IPS-18a (cell line): ENCODE data around the gene EXTL1.

Source experiments
- H3K27ac ChIP-seq: one replicate; pipeline ENCODE4 v1.5.1; 2013; ENCODE audit warnings: low read length
- H3K27me3 ChIP-seq: one replicate; pipeline ENCODE4 v1.6.1; 2013; ENCODE audit warnings: mild to moderate bottlenecking, low read length; ENCODE audit not compliant: control insufficient read depth, insufficient read depth
- H3K36me3 ChIP-seq: one replicate; pipeline ENCODE4 v1.6.1; 2013; ENCODE audit warnings: low read depth, low read length; ENCODE audit not compliant: control insufficient read depth
- H3K4me1 ChIP-seq: one replicate; pipeline ENCODE4 v1.6.1; 2013; ENCODE audit warnings: low read depth, low read length; ENCODE audit not compliant: control insufficient read depth
- H3K4me3 ChIP-seq: one replicate; pipeline ENCODE4 v1.5.1; 2013; ENCODE audit warnings: low read length
- H3K9ac ChIP-seq: one replicate; pipeline ENCODE4 v1.6.1; 2013; ENCODE audit warnings: mild to moderate bottlenecking, low read length, moderate library complexity
- H3K9me3 ChIP-seq: one replicate; pipeline ENCODE4 v1.6.1; 2013; ENCODE audit warnings: low read depth, low read length; ENCODE audit not compliant: control insufficient read depth

Gene EXTL1

DNA sequence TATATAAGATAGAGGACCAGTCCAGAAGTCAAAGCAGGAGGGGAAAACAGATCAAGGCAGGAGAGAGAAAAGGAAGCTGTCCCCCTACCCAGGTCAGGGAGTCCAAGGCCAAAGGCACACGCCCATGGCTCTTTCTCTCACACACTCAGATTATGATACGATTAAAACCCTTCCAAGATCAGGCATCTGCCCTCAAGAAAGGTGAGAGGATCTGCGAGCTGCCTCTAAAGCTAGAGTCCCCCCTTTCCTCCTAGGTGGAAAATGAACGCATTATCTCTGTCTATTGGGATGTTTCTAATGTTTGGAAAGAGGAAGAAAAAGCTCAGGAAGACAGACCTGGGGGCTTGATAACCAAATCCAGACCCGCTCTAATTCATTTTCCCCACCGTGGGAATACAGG is 31.3 kb upstream of the EXTL1 start:
- Histone ChIP-seq H3K27me3 (no peaks in the 10 kb centered on the region), H3K9me3 (no peaks in the 10 kb centered on the region), H3K4me3 (no peak overlapping the region), H3K9ac (no peak overlapping the region), H3K4me1 (peaks cover 7% of the 10 kb centered on the region), H3K36me3 (peaks cover 13% of the 10 kb centered on the region), H3K27ac (no peak overlapping the region)

DNA sequence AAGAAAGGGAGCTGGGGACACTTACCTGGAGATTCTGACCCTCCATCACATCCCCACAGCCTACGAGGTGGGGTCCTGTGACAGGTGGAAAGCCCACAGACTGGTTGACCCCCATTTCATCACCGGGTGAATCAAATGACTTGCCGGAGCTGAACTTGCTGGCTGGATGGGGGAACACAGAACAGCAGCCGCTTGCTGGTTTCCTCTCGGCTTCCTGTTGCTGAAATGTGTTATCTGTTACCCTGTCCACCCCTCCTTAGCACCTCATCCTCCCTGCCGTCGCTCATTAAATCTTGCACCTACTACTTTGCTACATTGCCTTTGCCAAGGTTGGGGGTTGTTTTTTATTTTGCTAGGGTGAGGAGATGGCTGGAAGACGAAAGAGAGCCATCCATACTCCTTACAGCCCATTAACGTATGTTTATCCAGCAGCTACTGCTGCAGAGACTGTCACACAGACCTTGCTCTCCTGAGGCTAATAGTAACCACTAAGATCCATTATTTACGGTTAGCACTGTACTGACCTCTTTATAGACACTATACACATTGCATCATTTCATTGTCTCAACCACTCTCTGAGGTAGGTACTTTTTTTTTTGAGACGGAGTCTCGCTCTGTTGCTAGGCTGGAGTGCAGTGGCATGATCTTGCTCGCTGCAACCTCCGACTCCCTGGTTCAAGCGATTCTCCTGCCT is 30.7 kb upstream of the EXTL1 start:
- peaks cover 7% of the 10 kb centered on the region for H3K4me1 ChIP-seq
- no peaks in the 10 kb centered on the region for H3K9me3 ChIP-seq
- no peak overlapping the region for H3K4me3 ChIP-seq
- H3K36me3 ChIP-seq: peaks cover 7% of the 10 kb centered on the region
- no peaks in the 10 kb centered on the region for H3K27me3 ChIP-seq
- no peak overlapping the region for H3K9ac ChIP-seq
- no peak overlapping the region for H3K27ac ChIP-seq

DNA sequence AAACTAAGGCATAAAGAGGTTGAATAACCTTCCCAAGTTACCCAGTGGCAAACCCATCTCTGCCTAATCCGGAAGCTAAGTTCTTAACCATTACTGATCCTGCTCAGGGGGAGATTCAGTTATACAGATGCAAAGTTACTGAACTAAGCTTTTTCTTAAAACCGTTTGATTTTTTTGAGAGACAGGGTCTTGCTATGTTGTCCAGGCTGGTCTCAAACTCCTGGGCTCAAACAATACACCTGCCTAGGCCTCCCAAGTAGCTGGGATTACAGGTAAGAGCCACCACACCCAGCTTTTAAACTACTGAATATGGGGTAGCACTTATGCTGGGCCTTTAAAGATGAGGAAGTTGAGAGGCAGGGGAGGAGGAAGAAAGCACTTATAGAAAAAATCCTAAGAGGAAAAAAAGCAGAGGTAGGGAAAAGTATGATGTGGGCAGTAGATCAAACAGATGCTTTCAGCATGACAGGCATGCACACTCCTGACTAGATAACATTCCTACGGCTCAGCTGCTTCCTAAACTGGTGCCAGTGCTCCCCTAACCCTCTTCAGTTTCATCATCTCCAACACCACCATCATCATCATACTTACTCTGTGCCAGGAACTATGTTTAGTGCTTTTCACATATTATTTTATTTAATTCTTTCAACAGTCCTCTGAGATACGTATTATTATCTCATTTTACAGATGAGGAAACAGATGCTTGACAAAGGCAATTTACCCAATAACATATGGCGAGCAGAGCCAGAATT is 29.5 kb upstream of the EXTL1 start:
- no peak overlapping the region for H3K27ac ChIP-seq
- H3K9me3 ChIP-seq: no peaks in the 10 kb centered on the region
- H3K4me3 ChIP-seq: no peak overlapping the region
- no peaks in the 10 kb centered on the region for H3K27me3 ChIP-seq
- H3K4me1 ChIP-seq: peaks cover 10% of the 10 kb centered on the region
- no peak overlapping the region for H3K9ac ChIP-seq
- peaks cover 5% of the 10 kb centered on the region for H3K36me3 ChIP-seq

DNA sequence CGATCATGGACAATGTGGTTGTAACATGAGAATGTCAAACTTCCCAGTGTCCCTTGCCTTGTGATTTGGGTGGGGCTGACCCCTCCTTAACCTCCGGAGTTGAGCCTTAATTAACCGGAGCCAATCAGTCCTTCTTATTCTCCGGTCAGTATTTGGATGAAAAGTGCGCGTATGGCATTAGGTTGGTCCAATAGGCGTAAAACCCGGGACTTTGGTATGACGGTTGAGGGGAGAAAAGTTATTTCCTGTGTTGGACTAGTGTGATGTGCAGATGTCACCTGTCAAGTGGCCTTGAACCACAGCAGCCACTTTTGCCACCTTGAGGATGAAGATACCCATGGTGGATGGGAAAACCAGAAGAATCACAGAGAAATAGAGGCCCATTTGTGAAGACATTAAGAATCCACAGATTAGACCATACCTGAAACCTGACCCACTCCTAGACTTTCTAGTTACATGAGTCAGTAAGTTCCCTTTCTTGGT is 28.8 kb upstream of the EXTL1 start:
- H3K9ac ChIP-seq: no peak overlapping the region
- peaks cover 5% of the 10 kb centered on the region for H3K36me3 ChIP-seq
- H3K4me1 ChIP-seq: peaks cover 13% of the 10 kb centered on the region
- H3K27ac ChIP-seq: no peak overlapping the region
- no peaks in the 10 kb centered on the region for H3K27me3 ChIP-seq
- H3K4me3 ChIP-seq: no peak overlapping the region
- no peaks in the 10 kb centered on the region for H3K9me3 ChIP-seq

DNA sequence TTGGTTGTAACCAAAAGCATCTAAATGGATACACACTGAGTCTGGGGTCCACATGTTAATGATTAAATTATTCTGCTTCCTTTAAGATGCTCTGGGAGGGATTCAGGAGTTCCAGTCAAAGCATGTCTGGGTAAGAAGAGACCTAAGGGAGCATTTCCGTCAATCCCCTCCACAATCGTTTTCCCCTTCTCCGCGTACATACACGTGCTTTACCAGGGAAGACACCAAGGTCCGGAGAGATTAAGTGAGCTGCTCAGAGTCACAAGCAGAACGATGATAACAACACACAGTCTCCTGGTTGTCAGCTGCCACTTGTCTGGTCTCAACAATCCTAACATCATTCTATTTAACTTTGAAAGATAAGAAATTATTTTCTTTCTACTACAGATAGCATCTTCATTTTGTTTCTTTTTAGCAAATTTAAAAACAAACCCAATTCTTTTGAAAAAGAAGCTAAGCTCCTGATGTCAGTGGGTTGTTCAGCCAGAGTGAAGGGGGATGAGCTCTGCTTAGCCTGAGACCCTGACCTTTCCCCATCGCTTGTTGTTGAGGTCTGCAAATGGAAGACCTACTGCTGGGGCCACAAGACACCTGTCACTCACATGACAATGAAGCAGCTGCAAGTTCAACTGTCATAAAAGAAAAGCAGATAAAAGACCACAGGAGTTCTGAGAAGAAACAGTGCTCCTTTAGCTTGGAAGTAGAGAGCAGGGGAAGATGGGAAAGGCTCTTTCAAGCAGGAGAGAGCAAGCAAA is 28.2 kb upstream of the EXTL1 start:
- H3K4me1 ChIP-seq: peaks cover 14% of the 10 kb centered on the region
- no peaks in the 10 kb centered on the region for H3K9me3 ChIP-seq
- H3K27ac ChIP-seq: no peak overlapping the region
- no peak overlapping the region for H3K9ac ChIP-seq
- H3K4me3 ChIP-seq: no peak overlapping the region
- no peaks in the 10 kb centered on the region for H3K36me3 ChIP-seq
- H3K27me3 ChIP-seq: no peaks in the 10 kb centered on the region

DNA sequence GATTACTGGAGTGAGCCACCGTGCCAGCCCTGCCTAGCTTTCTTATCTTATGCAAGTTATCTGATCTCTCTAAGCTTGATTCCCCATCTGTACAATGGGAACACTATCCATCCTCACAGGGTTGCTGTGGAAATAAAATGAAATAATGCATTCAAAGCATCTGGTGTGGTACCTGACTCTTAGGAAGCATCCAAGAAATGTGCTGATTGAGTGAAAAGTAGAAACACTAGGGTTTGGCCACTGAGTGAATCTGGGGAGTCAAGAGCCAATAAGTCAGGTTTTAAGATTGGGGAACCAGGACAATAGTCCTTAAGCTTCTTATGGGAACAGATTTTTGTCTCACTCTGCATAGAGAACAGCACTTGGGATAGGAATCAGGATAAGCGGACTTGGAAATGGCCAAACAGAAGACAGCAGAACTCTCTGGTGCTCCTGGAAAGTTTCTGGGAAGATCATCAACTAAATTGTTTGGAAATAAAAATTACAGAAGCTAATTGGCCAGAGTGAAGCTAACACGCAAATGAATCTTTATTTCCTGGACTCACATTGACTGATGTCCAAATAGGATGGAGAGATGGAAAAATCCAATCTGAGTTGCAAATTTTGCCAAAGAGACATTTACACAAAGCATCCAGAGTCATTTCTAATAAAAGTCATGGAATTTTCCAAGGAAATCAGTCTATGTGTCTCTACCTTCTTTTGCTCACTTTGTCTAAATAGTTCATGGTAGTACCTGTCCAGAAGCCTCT is 27.0 kb upstream of the EXTL1 start:
- H3K27ac ChIP-seq: no peak overlapping the region
- H3K4me1 ChIP-seq: peaks cover 23% of the 10 kb centered on the region
- H3K9ac ChIP-seq: no peak overlapping the region
- H3K27me3 ChIP-seq: no peaks in the 10 kb centered on the region
- no peaks in the 10 kb centered on the region for H3K36me3 ChIP-seq
- H3K9me3 ChIP-seq: no peaks in the 10 kb centered on the region
- H3K4me3 ChIP-seq: no peak overlapping the region

DNA sequence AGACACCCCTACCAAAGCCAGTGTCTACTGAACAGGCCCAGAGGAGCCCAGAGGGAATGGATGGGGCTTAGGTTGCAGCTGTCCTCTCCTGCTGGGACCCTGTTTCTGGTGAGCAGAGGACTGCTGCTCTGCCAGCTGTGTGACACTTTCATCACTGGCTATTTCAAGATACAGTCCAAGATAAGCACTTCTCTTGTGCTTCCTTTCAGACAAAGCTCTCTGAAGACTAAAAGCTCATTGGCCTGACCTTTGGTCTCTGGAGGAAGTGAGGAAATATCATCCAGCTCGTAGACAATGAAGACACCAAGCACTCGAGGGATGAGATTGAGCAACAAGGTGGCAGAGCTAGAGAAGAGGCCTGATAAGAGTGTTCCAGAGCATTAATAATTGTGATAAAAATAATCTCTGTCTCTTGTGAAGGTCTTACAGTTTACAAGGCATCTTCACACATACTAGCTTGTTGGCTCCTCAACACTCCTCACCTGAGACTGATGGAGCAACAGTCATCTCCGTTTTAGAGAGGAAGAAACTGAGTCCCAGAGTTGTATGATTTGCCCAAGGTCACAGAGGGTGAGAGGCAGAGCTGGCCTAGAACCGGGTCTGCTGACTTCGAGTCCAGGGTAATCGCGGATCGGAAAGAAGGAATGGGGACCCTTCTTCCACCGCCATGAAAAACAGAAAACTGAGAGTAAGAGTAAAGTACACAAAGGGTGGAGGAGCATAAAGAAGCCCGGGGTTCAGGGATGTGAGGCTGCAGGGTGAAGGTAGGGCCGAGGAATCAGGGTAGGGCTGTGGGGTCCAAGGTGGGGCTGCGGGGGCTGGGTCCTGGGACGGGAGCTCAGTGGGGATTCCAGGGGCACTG is 24.4 kb upstream of the EXTL1 start:
- H3K9me3 ChIP-seq: no peaks in the 10 kb centered on the region
- H3K9ac ChIP-seq: peak overlapping the region; percentile 63
- H3K27me3 ChIP-seq: no peaks in the 10 kb centered on the region
- H3K36me3 ChIP-seq: no peaks in the 10 kb centered on the region
- H3K27ac ChIP-seq: peak overlapping the region; percentile 8
- H3K4me3 ChIP-seq: peak overlapping the region; percentile 68
- peaks cover 23% of the 10 kb centered on the region for H3K4me1 ChIP-seq

DNA sequence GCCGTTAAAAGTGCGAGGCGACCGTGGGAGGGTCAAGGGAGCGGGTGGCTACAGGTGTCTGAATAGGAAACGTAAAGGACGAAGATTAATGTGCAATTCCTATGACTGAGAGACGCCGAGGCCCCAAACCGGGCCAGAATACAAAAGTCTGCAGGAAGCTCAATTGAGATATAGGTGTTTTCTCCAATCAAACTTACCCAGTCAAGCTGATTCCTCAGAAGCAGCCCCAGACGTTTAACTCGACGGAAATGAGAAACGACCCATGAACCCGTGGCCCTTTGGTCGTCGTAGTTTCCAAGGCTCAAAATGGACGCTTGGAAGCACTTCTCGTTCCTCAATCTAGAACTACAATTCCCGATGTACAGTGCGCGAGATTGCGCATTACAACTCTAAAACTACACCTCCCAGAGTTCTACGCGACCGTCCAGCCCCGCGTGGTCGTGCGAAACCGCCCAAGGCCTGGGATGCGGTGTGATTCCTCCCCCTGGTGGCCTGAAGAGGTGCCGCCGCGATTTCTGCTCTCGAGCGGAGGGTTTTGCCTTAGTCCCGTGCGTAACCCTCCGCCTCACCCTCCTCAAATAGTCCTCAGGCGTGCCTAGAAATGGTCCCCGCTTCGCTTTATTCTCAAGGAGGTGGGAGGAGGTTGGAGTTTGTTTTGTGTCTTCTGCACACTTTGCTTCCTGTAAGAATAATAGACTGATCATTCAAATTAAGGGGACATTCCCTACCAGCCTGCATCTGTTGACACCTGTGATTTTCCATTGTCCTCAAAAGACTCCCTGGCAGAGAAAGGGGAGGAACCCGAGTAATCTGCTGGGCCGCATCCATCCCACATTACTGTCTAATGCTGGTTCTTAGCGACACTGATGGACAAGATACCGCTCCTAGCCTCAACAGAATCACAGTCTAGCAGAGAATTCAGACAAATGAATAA is 23.5 kb upstream of the EXTL1 start, which contains the start of gene PAFAH2:
TSS of gene PAFAH2 (minus strand) at position 236 of the 934 bp plus-strand sequence. CDS start 7,247 bp downstream, outside the sequence.
- Histone ChIP-seq H3K9ac (peak within 1 kb of the TSS; percentile 63), H3K27ac (peak within 1 kb of the TSS; percentile 8), H3K36me3 (no peaks in the 10 kb centered on the region), H3K27me3 (no peaks in the 10 kb centered on the region), H3K9me3 (no peaks in the 10 kb centered on the region), H3K4me3 (peak within 1 kb of the TSS; percentile 68), H3K4me1 (peaks cover 23% of the 10 kb centered on the region)

DNA sequence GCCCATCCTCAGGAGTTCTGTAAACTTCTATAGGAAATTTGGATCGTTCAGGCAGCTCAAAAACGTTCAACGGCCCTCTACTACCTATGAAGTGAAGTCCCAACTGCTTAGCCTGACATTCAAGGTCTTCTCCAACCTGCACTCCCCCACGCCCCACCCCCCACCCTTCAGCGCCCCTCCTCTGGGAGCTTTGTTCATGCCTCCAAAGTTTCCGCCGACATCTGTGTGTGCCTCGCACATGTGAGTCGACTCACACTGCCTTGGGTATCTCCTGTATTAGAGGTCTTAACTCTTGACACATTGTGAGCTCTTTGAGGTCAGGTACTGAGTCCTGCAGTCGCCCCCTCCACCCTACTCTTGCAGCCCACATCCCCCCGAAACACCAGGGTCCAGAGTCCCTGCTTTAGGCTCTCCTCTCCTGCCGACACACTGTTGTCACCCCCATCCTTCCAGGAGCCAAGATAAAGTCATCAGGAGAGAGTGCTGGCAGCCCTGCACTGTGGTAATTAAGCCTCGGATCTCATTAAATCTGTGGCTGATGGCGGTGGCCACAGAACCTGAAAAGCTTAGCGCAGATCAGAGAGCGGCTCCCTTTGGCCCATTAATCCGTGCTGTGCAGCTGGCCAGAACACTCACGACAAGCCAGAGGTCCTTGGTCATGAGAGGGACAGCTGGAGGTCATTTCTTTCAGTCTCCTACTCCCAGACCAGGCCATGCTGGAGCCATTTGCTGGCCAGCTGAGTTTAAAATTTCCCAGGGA is 22.4 kb upstream of the EXTL1 start:
- H3K27me3 ChIP-seq: no peaks in the 10 kb centered on the region
- H3K4me3 ChIP-seq: no peak overlapping the region
- no peak overlapping the region for H3K9ac ChIP-seq
- H3K4me1 ChIP-seq: peaks cover 18% of the 10 kb centered on the region
- no peaks in the 10 kb centered on the region for H3K36me3 ChIP-seq
- H3K27ac ChIP-seq: no peak overlapping the region
- no peaks in the 10 kb centered on the region for H3K9me3 ChIP-seq
